Measurements from ENCODE around the gene PTK6. TPM values are rescaled to one million over a fixed set of nuclear protein-coding genes. Genes with fewer than 3 reads are reported as not detected.

PTK6 gene
- total and polyA plus RNA-seq, 2 of the 13 experiments (the other 11 are each of a cell fraction or from before 2014, with no cell fraction given), result 0.08 TPM; not detected in 1

- H2AFZ ChIP-seq (ENCODE audit: low read length), result no peak overlapping the region
- TF ChIP-seq, protein P1, sequence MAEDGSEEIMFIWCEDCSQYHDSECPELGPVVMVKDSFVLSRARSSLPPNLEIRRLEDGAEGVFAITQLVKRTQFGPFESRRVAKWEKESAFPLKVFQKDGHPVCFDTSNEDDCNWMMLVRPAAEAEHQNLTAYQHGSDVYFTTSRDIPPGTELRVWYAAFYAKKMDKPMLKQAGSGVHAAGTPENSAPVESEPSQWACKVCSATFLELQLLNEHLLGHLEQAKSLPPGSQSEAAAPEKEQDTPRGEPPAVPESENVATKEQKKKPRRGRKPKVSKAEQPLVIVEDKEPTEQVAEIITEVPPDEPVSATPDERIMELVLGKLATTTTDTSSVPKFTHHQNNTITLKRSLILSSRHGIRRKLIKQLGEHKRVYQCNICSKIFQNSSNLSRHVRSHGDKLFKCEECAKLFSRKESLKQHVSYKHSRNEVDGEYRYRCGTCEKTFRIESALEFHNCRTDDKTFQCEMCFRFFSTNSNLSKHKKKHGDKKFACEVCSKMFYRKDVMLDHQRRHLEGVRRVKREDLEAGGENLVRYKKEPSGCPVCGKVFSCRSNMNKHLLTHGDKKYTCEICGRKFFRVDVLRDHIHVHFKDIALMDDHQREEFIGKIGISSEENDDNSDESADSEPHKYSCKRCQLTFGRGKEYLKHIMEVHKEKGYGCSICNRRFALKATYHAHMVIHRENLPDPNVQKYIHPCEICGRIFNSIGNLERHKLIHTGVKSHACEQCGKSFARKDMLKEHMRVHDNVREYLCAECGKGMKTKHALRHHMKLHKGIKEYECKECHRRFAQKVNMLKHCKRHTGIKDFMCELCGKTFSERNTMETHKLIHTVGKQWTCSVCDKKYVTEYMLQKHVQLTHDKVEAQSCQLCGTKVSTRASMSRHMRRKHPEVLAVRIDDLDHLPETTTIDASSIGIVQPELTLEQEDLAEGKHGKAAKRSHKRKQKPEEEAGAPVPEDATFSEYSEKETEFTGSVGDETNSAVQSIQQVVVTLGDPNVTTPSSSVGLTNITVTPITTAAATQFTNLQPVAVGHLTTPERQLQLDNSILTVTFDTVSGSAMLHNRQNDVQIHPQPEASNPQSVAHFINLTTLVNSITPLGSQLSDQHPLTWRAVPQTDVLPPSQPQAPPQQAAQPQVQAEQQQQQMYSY (CRISPR knock-in tag; IDR thresholded peaks at IDR 0.05), result no peak
- no peak for TF ChIP-seq ZMYM3 (CRISPR knock-in tag; IDR thresholded peaks at IDR 0.05)
- TF ChIP-seq ZNF839 (CRISPR knock-in tag; IDR thresholded peaks at IDR 0.05; ENCODE audit: borderline replicate concordance), result no peak
- TF ChIP-seq, protein P2, sequence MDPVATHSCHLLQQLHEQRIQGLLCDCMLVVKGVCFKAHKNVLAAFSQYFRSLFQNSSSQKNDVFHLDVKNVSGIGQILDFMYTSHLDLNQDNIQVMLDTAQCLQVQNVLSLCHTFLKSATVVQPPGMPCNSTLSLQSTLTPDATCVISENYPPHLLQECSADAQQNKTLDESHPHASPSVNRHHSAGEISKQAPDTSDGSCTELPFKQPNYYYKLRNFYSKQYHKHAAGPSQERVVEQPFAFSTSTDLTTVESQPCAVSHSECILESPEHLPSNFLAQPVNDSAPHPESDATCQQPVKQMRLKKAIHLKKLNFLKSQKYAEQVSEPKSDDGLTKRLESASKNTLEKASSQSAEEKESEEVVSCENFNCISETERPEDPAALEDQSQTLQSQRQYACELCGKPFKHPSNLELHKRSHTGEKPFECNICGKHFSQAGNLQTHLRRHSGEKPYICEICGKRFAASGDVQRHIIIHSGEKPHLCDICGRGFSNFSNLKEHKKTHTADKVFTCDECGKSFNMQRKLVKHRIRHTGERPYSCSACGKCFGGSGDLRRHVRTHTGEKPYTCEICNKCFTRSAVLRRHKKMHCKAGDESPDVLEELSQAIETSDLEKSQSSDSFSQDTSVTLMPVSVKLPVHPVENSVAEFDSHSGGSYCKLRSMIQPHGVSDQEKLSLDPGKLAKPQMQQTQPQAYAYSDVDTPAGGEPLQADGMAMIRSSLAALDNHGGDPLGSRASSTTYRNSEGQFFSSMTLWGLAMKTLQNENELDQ (CRISPR knock-in tag; IDR thresholded peaks at IDR 0.05; ENCODE audit: borderline replicate concordance), result no peak
- no peak for TF ChIP-seq POLR2AphosphoS2 (IDR thresholded peaks at IDR 0.05; ENCODE audit: low read depth, low read length)
- no peak for TF ChIP-seq RAD51 (IDR thresholded peaks at IDR 0.05; ENCODE audit: borderline replicate concordance)
- no peak for ATAC-seq
- BruUV-seq (replicated peaks), result no TSS peak
- H3K79me2 ChIP-seq (ENCODE audit: insufficient read depth, low read length), result no peaks in the 10 kb centered on the region
- H3K27ac ChIP-seq (ENCODE audit: extremely low read length, insufficient read depth, low read length), result no peak overlapping the region
- H3K4me2 ChIP-seq (ENCODE audit: low read depth, low read length), result no peak overlapping the region
- H4K20me1 ChIP-seq (ENCODE audit: insufficient read depth, low read length), result peaks cover 5% of the 10 kb centered on the region; the same call in 1 of the 2 replicates
- H3K36me3 ChIP-seq (replicated peaks in 1 of 2; ENCODE audit: control insufficient read depth in 1 of 2, insufficient read depth in 2 of 2, low read length in 2 of 2), result no peaks in the 10 kb centered on the region
- CTCF ChIA-PET (ENCODE audit: low intra/inter-chr PET ratio, low total read pairs), result no interaction called here
- no peak overlapping the region for H3K9ac ChIP-seq (ENCODE audit: insufficient read depth, low read depth, low read length)
- no peaks in the 10 kb centered on the region for H3K9me3 ChIP-seq (ENCODE audit: low read length)
- H3K4me1 ChIP-seq (ENCODE audit: insufficient read depth, low read length), result peaks cover 11% of the 10 kb centered on the region
- in situ Hi-C loops (cut with HindIII; ENCODE audit: extremely low pct_ligation_motif_present, low pct_unique_long_range_greater_than_20kb), result no loop called here
- no peak overlapping the region for H3K4me3 ChIP-seq (replicated peaks in 1 of 3; ENCODE audit: insufficient read depth in 1 of 3, low read depth in 2 of 3, low read length in 3 of 3)
- POLR2A ChIA-PET, result no interaction called here
- H3K27me3 ChIP-seq (ENCODE audit: control insufficient read depth in 1 of 2, insufficient read depth in 2 of 2, low read length in 2 of 2), result peaks cover 28 to 77% of the 10 kb centered on the region in 2 experiments
- FAIRE-seq, result no peak
- 4% methylated on average over 11 of the region's 18 CpGs for WGBS (ENCODE audit: low lambda C conversion rate)
- DNase-seq (ENCODE audit: low spot score), result no peak
- intact Hi-C loops (cut with micrococcal nuclease; ENCODE audit: unreplicated experiment), result no loop called here
Observed at GRCh38 chr20:63484651-63485403, 52.3 kb downstream of the PTK6 start.

Data from HepG2 (cell line).